ENCODE measurements around the gene CRY2. TPM values are rescaled to one million over a fixed set of nuclear protein-coding genes. Genes with fewer than 3 reads are reported as not detected.
"Not testable (repeated sequence)": the region's sequence is repeated elsewhere in the genome, so short reads cannot be mapped to it uniquely, and the experiment has no call there.

The CRY2 gene
- total RNA-seq, 1 experiment from 2014 or later: 10.3 TPM

GRCh38 chr11:45889555-45889954 is 42.3 kb downstream of the CRY2 start:
- H3K36me3 ChIP-seq: no peaks in the 10 kb centered on the region
- H3K4me3 ChIP-seq: no peak overlapping the region
- H3K4me1 ChIP-seq: no peaks in the 10 kb centered on the region
- H3K27ac ChIP-seq: no peak overlapping the region
- peaks cover 20% of the 10 kb centered on the region; the same call in 1 of the 2 replicates for H3K27me3 ChIP-seq
- H3K9me3 ChIP-seq (replicated peaks): no peaks in the 10 kb centered on the region
- DNase-seq: no peak

GRCh38 chr11:45889966-45890365 is 42.7 kb downstream of the CRY2 start:
- Histone ChIP-seq H3K27me3 (peaks cover 20% of the 10 kb centered on the region; the same call in 1 of the 2 replicates), H3K4me1 (no peaks in the 10 kb centered on the region), H3K4me3 (no peak overlapping the region), H3K27ac (no peak overlapping the region), H3K9me3 (replicated peaks) (no peaks in the 10 kb centered on the region), H3K36me3 (no peaks in the 10 kb centered on the region)
- no peak for DNase-seq

- H3K4me3 ChIP-seq: no peak overlapping the region
- peaks cover 19% of the 10 kb centered on the region; the same call in 1 of the 2 replicates for H3K27me3 ChIP-seq
- DNase-seq: no peak
- H3K27ac ChIP-seq: no peak overlapping the region
- peaks cover 4% of the 10 kb centered on the region for H3K4me1 ChIP-seq
- no peaks in the 10 kb centered on the region for H3K36me3 ChIP-seq
- no peaks in the 10 kb centered on the region for H3K9me3 ChIP-seq (replicated peaks)
Measured at GRCh38 chr11:45890886-45891550, 43.7 kb downstream of the CRY2 start.

GRCh38 chr11:45892856-45893255 is 45.6 kb downstream of the CRY2 start:
- H3K4me1 ChIP-seq: peaks cover 16% of the 10 kb centered on the region
- H3K9me3 ChIP-seq (replicated peaks): no peaks in the 10 kb centered on the region
- no peak for DNase-seq
- H3K36me3 ChIP-seq: no peaks in the 10 kb centered on the region
- H3K4me3 ChIP-seq: no peak overlapping the region
- H3K27ac ChIP-seq: no peak overlapping the region
- peaks cover 16% of the 10 kb centered on the region; the same call in 1 of the 2 replicates for H3K27me3 ChIP-seq

GRCh38 chr11:45894555-45895247 is 47.4 kb downstream of the CRY2 start:
- H3K9me3 ChIP-seq (replicated peaks): no peaks in the 10 kb centered on the region
- H3K4me1 ChIP-seq: peaks cover 26% of the 10 kb centered on the region
- peaks cover 16% of the 10 kb centered on the region; the same call in 1 of the 2 replicates for H3K27me3 ChIP-seq
- no peak overlapping the region for H3K27ac ChIP-seq
- no peak for DNase-seq
- no peaks in the 10 kb centered on the region for H3K36me3 ChIP-seq
- no peak overlapping the region for H3K4me3 ChIP-seq

- H3K9me3 ChIP-seq (replicated peaks): no peaks in the 10 kb centered on the region
- H3K36me3 ChIP-seq: no peaks in the 10 kb centered on the region
- no peak overlapping the region for H3K4me3 ChIP-seq
- DNase-seq: no peak
- peaks cover 26% of the 10 kb centered on the region for H3K4me1 ChIP-seq
- peaks cover 16% of the 10 kb centered on the region; the same call in 1 of the 2 replicates for H3K27me3 ChIP-seq
- no peak overlapping the region for H3K27ac ChIP-seq
Measured at GRCh38 chr11:45895553-45896259, 48.4 kb downstream of the CRY2 start.

- peak; percentile 85 to 88 for DNase-seq
- no peaks in the 10 kb centered on the region for H3K9me3 ChIP-seq (replicated peaks)
- no peaks in the 10 kb centered on the region for H3K36me3 ChIP-seq
- no peak overlapping the region; the same call in 1 of the 2 replicates for H3K4me3 ChIP-seq
- H3K27ac ChIP-seq: no peak overlapping the region
- H3K27me3 ChIP-seq: peaks cover 10% of the 10 kb centered on the region; the same call in 1 of the 2 replicates
- H3K4me1 ChIP-seq: peaks cover 30% of the 10 kb centered on the region
Measured at GRCh38 chr11:45896422-45896984, 49.2 kb downstream of the CRY2 start.

GRCh38 chr11:45897556-45897955 is 50.3 kb downstream of the CRY2 start:
- Histone ChIP-seq H3K27ac (no peak overlapping the region), H3K4me1 (peaks cover 33% of the 10 kb centered on the region), H3K36me3 (no peaks in the 10 kb centered on the region), H3K9me3 (replicated peaks) (no peaks in the 10 kb centered on the region), H3K4me3 (no peak overlapping the region), H3K27me3 (peaks cover 6% of the 10 kb centered on the region; the same call in 1 of the 2 replicates)
- no peak for DNase-seq

GRCh38 chr11:45899086-45899447 is 51.8 kb downstream of the CRY2 start:
- H3K27me3 ChIP-seq: no peaks in the 10 kb centered on the region
- H3K4me3 ChIP-seq: peak overlapping the region; percentile 68
- no peaks in the 10 kb centered on the region for H3K9me3 ChIP-seq (replicated peaks)
- H3K36me3 ChIP-seq: no peaks in the 10 kb centered on the region
- DNase-seq: no peak
- H3K4me1 ChIP-seq: peaks cover 33% of the 10 kb centered on the region
- H3K27ac ChIP-seq: no peak overlapping the region

- H3K9me3 ChIP-seq (replicated peaks): no peaks in the 10 kb centered on the region
- no peaks in the 10 kb centered on the region for H3K36me3 ChIP-seq
- peak; percentile 95 to 97 for DNase-seq
- peak overlapping the region; percentile 72 for H3K27ac ChIP-seq
- peak overlapping the region; percentile 68 for H3K4me3 ChIP-seq
- peaks cover 33% of the 10 kb centered on the region for H3K4me1 ChIP-seq
- H3K27me3 ChIP-seq: no peaks in the 10 kb centered on the region
Measured at GRCh38 chr11:45899448-45900174, 52.3 kb downstream of the CRY2 start.

- H3K27ac ChIP-seq; H3K36me3 ChIP-seq; H3K9me3 ChIP-seq (replicated peaks); H3K27me3 ChIP-seq: not testable (repeated sequence)
- Histone ChIP-seq H3K4me3 (peak overlapping the region; percentile 68), H3K4me1 (peaks cover 33% of the 10 kb centered on the region)
- DNase-seq: peak in 1 of 2 experiments; percentile 37
Measured at GRCh38 chr11:45900175-45900800, 53.0 kb downstream of the CRY2 start.

- no peaks in the 10 kb centered on the region for H3K27me3 ChIP-seq
- peak; percentile 34 to 52 for DNase-seq
- H3K4me1 ChIP-seq: peaks cover 28% of the 10 kb centered on the region
- peak overlapping the region; percentile 68 for H3K4me3 ChIP-seq
- no peaks in the 10 kb centered on the region for H3K9me3 ChIP-seq (replicated peaks)
- H3K36me3 ChIP-seq: no peaks in the 10 kb centered on the region
- no peak overlapping the region for H3K27ac ChIP-seq
Measured at GRCh38 chr11:45900916-45901617, 53.8 kb downstream of the CRY2 start.

GRCh38 chr11:45901626-45902025 is 54.4 kb downstream of the CRY2 start:
- peaks cover 24% of the 10 kb centered on the region for H3K4me1 ChIP-seq
- no peak overlapping the region; the same call in 1 of the 2 replicates for H3K4me3 ChIP-seq
- H3K27me3 ChIP-seq: no peaks in the 10 kb centered on the region
- no peaks in the 10 kb centered on the region for H3K9me3 ChIP-seq (replicated peaks)
- DNase-seq: no peak
- H3K27ac ChIP-seq: no peak overlapping the region
- no peaks in the 10 kb centered on the region for H3K36me3 ChIP-seq

Measured in SJCRH30 (cell line).